H1 (cell line): ENCODE results near the gene LCN10.

ENCODE experiments used
- BRCA1 ChIP-seq: IDR thresholded peaks from 2 replicates; pipeline ENCODE4 v1.6.1; 2012; ENCODE audit warnings: low read depth, low read length, improper control_type of control experiment
- EP300 ChIP-seq, 2 experiments: IDR thresholded peaks; 1 replicate in 1 of 2; 2 replicates in 1 of 2; pipeline ENCODE4 v1.6.1; 2011 to 2012; ENCODE audit warnings: low read depth in 2 of 2, low read length in 2 of 2, mild to moderate bottlenecking in 2 of 2, borderline replicate concordance in 1 of 2, inconsistent platforms in 1 of 2, moderate library complexity in 1 of 2
- EZH2 ChIP-seq: fragments of 200-600 bp; sonication (generic); IDR thresholded peaks from 2 replicates; pipeline ENCODE4 v1.7.1; 2012; ENCODE audit warnings: low read depth, mild to moderate bottlenecking, moderate library complexity, low read length, inconsistent platforms; ENCODE audit not compliant: severe bottlenecking
- GABPA ChIP-seq: IDR thresholded peaks from 2 replicates; pipeline ENCODE4 v1.6.1; 2011; ENCODE audit warnings: mild to moderate bottlenecking, low read length, moderate library complexity, borderline replicate concordance; ENCODE audit not compliant: insufficient read depth
- GTF2F1 ChIP-seq: IDR thresholded peaks from 2 replicates; pipeline ENCODE4 v1.6.1; 2012; ENCODE audit warnings: low read depth, low read length, improper control_type of control experiment, borderline replicate concordance
- KDM5A ChIP-seq: fragments of 200-600 bp; IDR thresholded peaks from 2 replicates; pipeline ENCODE4 v1.7.1; 2012; ENCODE audit warnings: mild to moderate bottlenecking, low read length, inconsistent platforms, mixed read lengths
- PHF8 ChIP-seq: fragments of 200-600 bp; sonication (generic); conservative IDR thresholded peaks from 2 replicates; pipeline ENCODE4 v1.7.1; 2012; ENCODE audit warnings: low read depth, mild to moderate bottlenecking, inconsistent platforms, low read length, moderate library complexity
- POLR2A ChIP-seq, 2 experiments: IDR thresholded peaks; 1 replicate in 1 of 2; 2 replicates in 1 of 2; pipeline ENCODE4 v1.6.1; 2011; ENCODE audit warnings: low read depth in 2 of 2, low read length in 2 of 2, mild to moderate bottlenecking in 2 of 2; ENCODE audit errors: control extremely low read depth in 1 of 2
- POLR2AphosphoS5 ChIP-seq: IDR thresholded peaks from 2 replicates; pipeline ENCODE4 v1.6.1; 2011; ENCODE audit warnings: low read depth, low read length
- RAD21 ChIP-seq, 2 experiments: IDR thresholded peaks in 1 of 2; conservative IDR thresholded peaks in 1 of 2; 2 replicates each; pipeline ENCODE4 v1.6.1; 2011; ENCODE audit warnings: low read depth in 2 of 2, low read length in 2 of 2, improper control_type of control experiment in 1 of 2, inconsistent platforms in 1 of 2, mild to moderate bottlenecking in 1 of 2, moderate library complexity in 1 of 2
- RFX5 ChIP-seq: IDR thresholded peaks from 2 replicates; pipeline ENCODE4 v1.6.1; 2011; ENCODE audit warnings: low read depth, low read length, improper control_type of control experiment, borderline replicate concordance
- SIN3A ChIP-seq, 2 experiments: IDR thresholded peaks in 1 of 2; conservative IDR thresholded peaks in 1 of 2; 2 replicates each; pipeline ENCODE4 v1.6.1; 2011 to 2012; ENCODE audit warnings: low read length in 2 of 2, improper control_type of control experiment in 1 of 2, low read depth in 1 of 2, mild to moderate bottlenecking in 1 of 2
- TF ChIP-seq, protein P1 (sequence below), 3 experiments: IDR thresholded peaks; 1 replicate in 2 of 3; 2 replicates in 1 of 3; pipeline versions ENCODE4 v1.5.1 to v1.6.1; 2011; ENCODE audit warnings: low read length in 3 of 3, mild to moderate bottlenecking in 3 of 3, inconsistent platforms in 2 of 3, low read depth in 1 of 3, moderate library complexity in 1 of 3; ENCODE audit not compliant: insufficient read depth in 1 of 3; ENCODE audit errors: control extremely low read depth in 1 of 3
- TF ChIP-seq, protein P2 (sequence below): IDR thresholded peaks from 2 replicates; pipeline ENCODE4 v1.6.1; 2012; ENCODE audit warnings: inconsistent platforms

DNA sequence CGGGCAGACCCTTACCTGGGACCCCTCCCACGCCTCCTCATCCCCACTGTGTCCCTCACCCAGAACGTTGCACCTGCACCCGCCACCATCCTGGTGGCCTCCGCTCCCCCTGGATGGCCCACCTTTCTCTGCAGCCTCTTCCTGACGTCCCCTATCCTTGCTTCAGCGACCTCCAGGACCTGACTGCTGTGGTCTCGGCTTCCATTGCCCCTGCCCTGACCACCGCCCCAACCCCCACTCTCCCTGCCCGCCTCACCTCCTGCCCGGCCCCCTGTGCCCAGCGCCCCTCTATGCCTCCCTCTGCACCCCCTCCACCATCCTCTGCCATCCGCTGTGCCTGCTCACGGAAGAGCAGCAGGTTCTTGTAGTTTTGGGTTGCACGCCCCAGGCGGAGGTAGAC is 2.2 kb downstream of the LCN10 start:
- TF ChIP-seq KDM5A (no peak), RAD21 (IDR thresholded peaks at IDR 0.05 in 1 of 2, conservative IDR thresholded peaks at IDR 0.05 in 1 of 2; ENCODE audit: low read depth in 2 of 2, low read length in 2 of 2) (no peak), EP300 (IDR thresholded peaks at IDR 0.05; ENCODE audit: borderline replicate concordance in 1 of 2, low read depth in 2 of 2, low read length in 2 of 2) (no peak), SIN3A (conservative IDR thresholded peaks at IDR 0.05 in 1 of 2, IDR thresholded peaks at IDR 0.05 in 1 of 2; ENCODE audit: low read depth in 1 of 2, low read length in 2 of 2) (no peak), POLR2A (IDR thresholded peaks at IDR 0.05; ENCODE audit: control extremely low read depth in 1 of 2, low read depth in 2 of 2, low read length in 2 of 2) (no peak), EZH2 (no peak), GABPA (no peak), PHF8 (no peak), GTF2F1 (no peak), BRCA1 (no peak), POLR2AphosphoS5 (no peak), RFX5 (no peak)
- TF ChIP-seq, protein P1, sequence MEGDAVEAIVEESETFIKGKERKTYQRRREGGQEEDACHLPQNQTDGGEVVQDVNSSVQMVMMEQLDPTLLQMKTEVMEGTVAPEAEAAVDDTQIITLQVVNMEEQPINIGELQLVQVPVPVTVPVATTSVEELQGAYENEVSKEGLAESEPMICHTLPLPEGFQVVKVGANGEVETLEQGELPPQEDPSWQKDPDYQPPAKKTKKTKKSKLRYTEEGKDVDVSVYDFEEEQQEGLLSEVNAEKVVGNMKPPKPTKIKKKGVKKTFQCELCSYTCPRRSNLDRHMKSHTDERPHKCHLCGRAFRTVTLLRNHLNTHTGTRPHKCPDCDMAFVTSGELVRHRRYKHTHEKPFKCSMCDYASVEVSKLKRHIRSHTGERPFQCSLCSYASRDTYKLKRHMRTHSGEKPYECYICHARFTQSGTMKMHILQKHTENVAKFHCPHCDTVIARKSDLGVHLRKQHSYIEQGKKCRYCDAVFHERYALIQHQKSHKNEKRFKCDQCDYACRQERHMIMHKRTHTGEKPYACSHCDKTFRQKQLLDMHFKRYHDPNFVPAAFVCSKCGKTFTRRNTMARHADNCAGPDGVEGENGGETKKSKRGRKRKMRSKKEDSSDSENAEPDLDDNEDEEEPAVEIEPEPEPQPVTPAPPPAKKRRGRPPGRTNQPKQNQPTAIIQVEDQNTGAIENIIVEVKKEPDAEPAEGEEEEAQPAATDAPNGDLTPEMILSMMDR (IDR thresholded peaks at IDR 0.05; ENCODE audit: control extremely low read depth in 1 of 3, insufficient read depth in 1 of 3, low read depth in 1 of 3, low read length in 3 of 3), result no peak
- TF ChIP-seq, protein P2, sequence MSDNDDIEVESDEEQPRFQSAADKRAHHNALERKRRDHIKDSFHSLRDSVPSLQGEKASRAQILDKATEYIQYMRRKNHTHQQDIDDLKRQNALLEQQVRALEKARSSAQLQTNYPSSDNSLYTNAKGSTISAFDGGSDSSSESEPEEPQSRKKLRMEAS, result no peak
